ENCODE measurements around the gene ICAM2. TPM values are rescaled to one million over a fixed set of nuclear protein-coding genes. Genes with fewer than 3 reads are reported as not detected.
A peak's percentile ranks its signal among the peaks of the same experiment; 100 is the strongest.
"Not testable (repeated sequence)": the region's sequence is repeated elsewhere in the genome, so short reads cannot be mapped to it uniquely, and the experiment has no call there.

Gene ICAM2
- polyA plus RNA-seq, 3 donors, result 26.0 to 33.1 (median 28.8) TPM

GRCh38 chr17:64054304-64054703 is 33.9 kb upstream of the ICAM2 start:
- no peak for DNase-seq

GRCh38 chr17:64053101-64053500 is 32.7 kb upstream of the ICAM2 start:
- no peak for DNase-seq

- no peak for DNase-seq
These were observed 30.7 kb upstream of the ICAM2 start for GRCh38 chr17:64051153-64051552.

- no peak for DNase-seq
These were observed 28.4 kb upstream of the ICAM2 start for GRCh38 chr17:64048805-64049204.

GRCh38 chr17:64045176-64045575 is 24.7 kb upstream of the ICAM2 start:
- no peak for DNase-seq

- DNase-seq, result no peak
These were observed 22.5 kb upstream of the ICAM2 start for GRCh38 chr17:64042700-64043485.

GRCh38 chr17:64041912-64042311 is 21.5 kb upstream of the ICAM2 start:
- DNase-seq, result no peak

- DNase-seq, result no peak
These were observed 19.8 kb upstream of the ICAM2 start for GRCh38 chr17:64040206-64040605.

GRCh38 chr17:64039106-64039400 is 18.6 kb upstream of the ICAM2 start:
- no peak for DNase-seq

GRCh38 chr17:64038331-64039105 is 18.1 kb upstream of the ICAM2 start:
- no peak for DNase-seq

- no peak for DNase-seq
These were observed 17.4 kb upstream of the ICAM2 start for GRCh38 chr17:64037802-64038201.

- no peak for DNase-seq
These were observed 16.7 kb upstream of the ICAM2 start for GRCh38 chr17:64037180-64037579.

- no peak for DNase-seq
These were observed 15.9 kb upstream of the ICAM2 start for GRCh38 chr17:64036198-64036922.

GRCh38 chr17:64032081-64032480 is 11.6 kb upstream of the ICAM2 start:
- DNase-seq, result no peak

- peak; percentile 49 for DNase-seq
These were observed 8.5 kb upstream of the ICAM2 start for GRCh38 chr17:64028874-64029464.

- DNase-seq, result peak; percentile 55
These were observed 5.4 kb upstream of the ICAM2 start for GRCh38 chr17:64025732-64026294.

GRCh38 chr17:64024781-64025731 is 4.6 kb upstream of the ICAM2 start:
- DNase-seq, result no peak

GRCh38 chr17:64024215-64024654 is 3.8 kb upstream of the ICAM2 start:
- DNase-seq, result no peak

- DNase-seq, result no peak
These were observed 2.2 kb upstream of the ICAM2 start for GRCh38 chr17:64022611-64023063.

- not testable (repeated sequence) for DNase-seq
These were observed 877 bp downstream of the ICAM2 start for GRCh38 chr17:64019551-64019961.

All from renal pelvis (tissue), 4 donors.